Retinal pigment epithelial cell (primary cell): ENCODE results near the gene CCNY.

Experiments
- DNase-seq: peaks from one replicate; pipeline ENCODE4 v3.0.0-alpha.2; 2010; ENCODE audit warnings: low read depth
- H3K4me3 ChIP-seq: 2 replicates; pipeline ENCODE4 v1.5.1; 2011; ENCODE audit warnings: mild to moderate bottlenecking, low read length, control low read depth, moderate library complexity
- CTCF ChIP-seq: conservative IDR thresholded peaks from 2 replicates; pipeline ENCODE4 v1.5.1; 2011; ENCODE audit warnings: low read depth, low read length, control low read depth, inconsistent platforms

The CCNY gene

GRCh38 chr10:35579116-35579515 is 242.8 kb downstream of the CCNY start:
- TF ChIP-seq CTCF, result no peak
- DNase-seq, result no peak
- H3K4me3 ChIP-seq, result no peak overlapping the region

DNA sequence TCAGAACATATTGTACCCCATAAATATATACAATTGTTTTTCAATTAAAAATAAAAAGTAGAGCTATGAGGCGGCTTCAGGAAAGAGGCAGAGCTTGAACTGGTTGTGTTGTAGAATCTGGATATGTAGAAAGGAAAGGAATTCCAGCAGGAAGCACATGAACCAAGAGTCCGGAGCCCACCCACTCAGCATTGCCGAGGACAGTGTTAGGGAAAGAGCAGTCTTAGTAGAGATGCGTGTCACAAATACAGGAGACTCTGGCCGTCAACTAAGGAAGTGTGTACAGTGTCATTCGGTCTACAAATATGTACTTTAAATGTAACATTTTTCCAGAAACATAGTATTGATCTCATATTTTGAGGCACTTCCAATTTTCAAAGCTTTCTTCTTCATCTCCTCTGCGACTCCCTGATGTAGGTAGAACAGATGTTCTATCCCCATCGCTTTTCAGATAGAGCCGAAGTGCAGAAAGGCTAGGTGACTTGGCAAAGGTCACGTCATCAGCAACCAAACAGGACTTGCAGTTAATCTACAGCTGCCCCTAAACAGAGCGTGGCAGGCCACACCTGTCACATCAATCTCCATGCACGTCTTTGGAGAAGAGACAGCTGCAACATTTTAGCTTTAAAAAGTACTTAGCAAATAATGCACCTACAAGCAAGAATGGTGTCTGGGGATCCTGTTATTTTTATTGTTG is 243.6 kb downstream of the CCNY start:
- no peak for TF ChIP-seq CTCF
- H3K4me3 ChIP-seq, result no peak overlapping the region
- DNase-seq, result no peak

DNA sequence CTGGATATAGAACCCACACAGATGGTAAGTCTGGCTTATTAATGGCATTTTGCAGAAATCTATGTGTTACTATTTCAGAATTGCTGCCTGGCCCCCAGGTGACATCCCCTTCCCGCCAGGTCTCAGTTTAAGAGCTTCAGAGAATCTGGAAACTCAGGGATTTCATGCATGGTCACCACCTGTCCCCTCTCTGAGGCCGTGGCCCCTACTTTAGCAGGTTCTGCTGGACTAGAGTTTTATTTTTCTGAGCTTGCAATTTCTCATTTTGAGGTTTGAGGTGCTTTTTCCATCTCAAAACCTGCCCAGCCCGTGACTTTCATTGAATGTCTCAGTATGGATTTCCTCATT is 244.1 kb downstream of the CCNY start:
- no peak for TF ChIP-seq CTCF
- no peak for DNase-seq
- no peak overlapping the region for H3K4me3 ChIP-seq

DNA sequence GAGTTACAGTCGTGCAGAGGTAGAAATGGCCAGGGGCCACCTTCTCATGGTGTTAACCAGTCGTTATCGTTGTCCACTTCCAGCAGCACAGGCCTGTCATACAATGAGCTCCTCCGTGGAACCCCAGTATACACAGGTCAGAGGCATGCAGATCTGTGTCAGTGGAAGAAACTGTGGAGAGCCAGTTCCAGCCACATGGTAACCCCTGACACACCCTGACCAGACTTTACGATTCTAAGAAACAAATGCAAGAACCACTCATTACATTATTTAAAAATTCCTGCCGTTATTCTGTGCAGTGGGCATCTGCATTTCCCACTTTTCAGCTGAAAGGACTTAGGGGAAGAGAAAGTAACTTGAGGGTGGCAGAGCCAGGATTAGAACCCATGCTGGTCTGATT is 245.3 kb downstream of the CCNY start:
- no peak for TF ChIP-seq CTCF
- DNase-seq, result no peak

GRCh38 chr10:35584946-35585345 is 248.6 kb downstream of the CCNY start:
- no peak for DNase-seq
- no peak for TF ChIP-seq CTCF
- H3K4me3 ChIP-seq, result no peak overlapping the region

More for the DNA sequence above, 245.3 kb downstream of the CCNY start:
- no peak overlapping the region for H3K4me3 ChIP-seq

DNA sequence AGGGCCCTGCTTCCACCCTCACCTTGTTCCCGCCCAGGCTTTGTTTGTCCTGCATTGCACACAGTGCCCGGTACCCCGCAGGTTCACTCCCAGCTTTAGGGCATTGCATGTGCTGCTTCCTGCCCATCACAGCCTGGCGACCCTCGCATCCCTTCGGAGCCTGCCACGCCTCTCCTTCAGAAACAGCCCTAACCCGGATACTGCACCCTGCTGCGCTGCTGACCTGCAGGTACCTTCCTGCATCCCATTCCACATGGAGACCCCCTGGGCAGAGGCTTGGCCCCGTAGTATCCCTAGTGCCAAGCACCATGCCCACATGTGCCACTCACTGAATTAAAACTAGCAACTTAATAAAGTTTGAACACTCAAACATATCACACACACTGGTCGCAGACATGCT is 249.0 kb downstream of the CCNY start:
- no peak overlapping the region for H3K4me3 ChIP-seq
- DNase-seq, result no peak
- TF ChIP-seq CTCF, result no peak

GRCh38 chr10:35585903-35586535 is 249.7 kb downstream of the CCNY start:
- no peak overlapping the region for H3K4me3 ChIP-seq
- no peak for TF ChIP-seq CTCF
- DNase-seq, result no peak
